H1 (cell line): ENCODE data around the gene PPIL4. TPM values are rescaled to one million over a fixed set of nuclear protein-coding genes. Genes with fewer than 3 reads are reported as not detected.

Experiments
- CTCF ChIA-PET: fragments of 300-600 bp; sonication (Branson Sonifier 250); formaldehyde crosslinking; loops from one replicate; lab custom pipeline; 2021; ENCODE audit not compliant: partially characterized antibody; lab: Charles Lee
- POLR2A ChIA-PET: fragments of 300-600 bp; sonication (Branson Sonifier 250); formaldehyde crosslinking; loops from one replicate; lab custom pipeline; 2021; ENCODE audit warnings: inconsistent platforms; ENCODE audit not compliant: partially characterized antibody; lab: Charles Lee
- DNase-seq, 2 experiments: peaks; one replicate each; pipeline versions ENCODE4 v3.0.0 to v3.0.0-alpha.2; 2010 to 2022; ENCODE audit warnings: low spot score in 2 of 2, low read depth in 1 of 2, mixed read lengths in 1 of 2
- FAIRE-seq: peaks from 2 replicates; lab custom pipeline; 2011; peaks lifted over from hg19 to GRCh38; lab: Jason Lieb, UNC
- H2AFZ ChIP-seq: 2 replicates; pipeline ENCODE4 v1.8.1; 2012; ENCODE audit warnings: low read length, inconsistent platforms
- H2AK5ac ChIP-seq: 2 replicates; pipeline ENCODE4 v1.6.1; 2013; ENCODE audit warnings: low read depth, low read length
- H2BK120ac ChIP-seq: replicated peaks from 2 replicates; pipeline ENCODE3; 2013; ENCODE audit warnings: low read depth, low read length, inconsistent platforms
- H2BK12ac ChIP-seq: 2 replicates; pipeline ENCODE4 v1.6.1; 2013; ENCODE audit warnings: low read depth, low read length
- H2BK15ac ChIP-seq: 2 replicates; pipeline ENCODE4 v1.6.1; 2013; ENCODE audit warnings: low read length
- H2BK20ac ChIP-seq: 2 replicates; pipeline ENCODE4 v1.6.1; 2013; ENCODE audit warnings: low read length
- H2BK5ac ChIP-seq: 2 replicates; pipeline ENCODE4 v1.6.1; 2013; ENCODE audit warnings: low read depth, low read length
- H3K14ac ChIP-seq: 2 replicates; pipeline ENCODE4 v1.6.1; 2013; ENCODE audit warnings: inconsistent platforms; ENCODE audit not compliant: insufficient read length
- H3K18ac ChIP-seq: 2 replicates; pipeline ENCODE4 v1.6.1; 2013; ENCODE audit warnings: low read length; ENCODE audit errors: extremely low read depth
- H3K23ac ChIP-seq: 2 replicates; pipeline ENCODE4 v1.6.1; 2013; ENCODE audit warnings: inconsistent platforms; ENCODE audit not compliant: insufficient read length
- H3K23me2 ChIP-seq: 2 replicates; pipeline ENCODE4 v1.6.1; 2013; ENCODE audit warnings: low read depth, low read length
- H3K27ac ChIP-seq: 2 replicates; pipeline ENCODE4 v1.6.1; 2011; ENCODE audit warnings: low read depth, low read length, inconsistent platforms
- H3K27me3 ChIP-seq, 4 experiments: replicated peaks in 1 of 4; 1 replicate in 1 of 4; 2 replicates in 3 of 4; pipeline versions ENCODE4 v1.6.1 to v1.8.1; 2011 to 2013; ENCODE audit warnings: low read length in 3 of 4, mild to moderate bottlenecking in 3 of 4, inconsistent platforms in 2 of 4, mixed read lengths in 2 of 4, moderate library complexity in 1 of 4; ENCODE audit not compliant: control insufficient read depth in 3 of 4, insufficient read depth in 3 of 4; ENCODE audit errors: extremely low read depth in 1 of 4
- H3K36me3 ChIP-seq, 4 experiments: 2 replicates each; pipeline versions ENCODE4 v1.6.1 to v1.8.1; 2011 to 2013; ENCODE audit warnings: mild to moderate bottlenecking in 4 of 4, low read length in 3 of 4, moderate library complexity in 2 of 4, control low read depth in 1 of 4, inconsistent platforms in 1 of 4; ENCODE audit not compliant: insufficient read depth in 4 of 4, control insufficient read depth in 2 of 4
- H3K4ac ChIP-seq: replicated peaks from 2 replicates; pipeline ENCODE3; 2013; ENCODE audit warnings: low read length, low read depth, mixed read lengths, inconsistent platforms; ENCODE audit not compliant: insufficient read length
- H3K4me1 ChIP-seq, 4 experiments: replicated peaks in 1 of 4; 1 replicate in 1 of 4; 2 replicates in 3 of 4; pipeline versions ENCODE4 v1.6.1 to v1.8.1; 2011 to 2013; ENCODE audit warnings: low read length in 3 of 4, inconsistent platforms in 2 of 4, mixed read lengths in 1 of 4; ENCODE audit not compliant: insufficient read depth in 4 of 4, control insufficient read depth in 3 of 4
- H3K4me2 ChIP-seq, 2 experiments: 2 replicates each; pipeline versions ENCODE4 v1.6.1 to v1.8.1; 2011 to 2013; ENCODE audit warnings: low read depth in 2 of 2, low read length in 2 of 2, control low read depth in 1 of 2, inconsistent platforms in 1 of 2, mild to moderate bottlenecking in 1 of 2; ENCODE audit not compliant: insufficient read depth in 1 of 2
- H3K4me3 ChIP-seq, 4 experiments: fragments of 200-600, 300-600 bp in 1 of 4; sonication (generic), shearing (Covaris generic), sonication (Bioruptor Twin) in 1 of 4; 2 replicates each; pipeline versions ENCODE4 v1.5.1 to v1.8.1; 2011 to 2016; ENCODE audit warnings: low read length in 4 of 4, low read depth in 3 of 4, control low read depth in 2 of 4, inconsistent platforms in 2 of 4, mild to moderate bottlenecking in 2 of 4, mixed read lengths in 1 of 4, moderate library complexity in 1 of 4; ENCODE audit not compliant: insufficient read depth in 2 of 4; ENCODE audit errors: extremely low read depth in 1 of 4
- H3K56ac ChIP-seq: replicated peaks from 2 replicates; pipeline ENCODE3; 2013; ENCODE audit warnings: low read depth, mild to moderate bottlenecking, mixed read lengths, low read length, inconsistent platforms; ENCODE audit not compliant: insufficient read length
- H3K79me1 ChIP-seq: 2 replicates; pipeline ENCODE4 v1.6.1; 2013; ENCODE audit warnings: low read depth, low read length, control low read depth
- H3K79me2 ChIP-seq, 2 experiments: 2 replicates each; pipeline versions ENCODE4 v1.6.1 to v1.8.1; 2012 to 2013; ENCODE audit warnings: low read length in 2 of 2, mild to moderate bottlenecking in 2 of 2, inconsistent platforms in 1 of 2; ENCODE audit not compliant: insufficient read depth in 2 of 2, control insufficient read depth in 1 of 2
- H3K9ac ChIP-seq, 4 experiments: replicated peaks in 1 of 4; 1 replicate in 1 of 4; 2 replicates in 3 of 4; pipeline versions ENCODE4 v1.6.1 to v1.8.1; 2011 to 2013; ENCODE audit warnings: low read depth in 3 of 4, low read length in 3 of 4, control low read depth in 2 of 4, mild to moderate bottlenecking in 2 of 4, moderate library complexity in 2 of 4, inconsistent platforms in 1 of 4; ENCODE audit errors: extremely low read depth in 1 of 4
- H3K9me3 ChIP-seq, 2 experiments: 2 replicates each; pipeline versions ENCODE4 v1.6.1 to v1.8.1; 2012 to 2013; ENCODE audit warnings: mild to moderate bottlenecking in 2 of 2, moderate library complexity in 2 of 2, control low read depth in 1 of 2, inconsistent platforms in 1 of 2, low read depth in 1 of 2, low read length in 1 of 2, mixed read lengths in 1 of 2; ENCODE audit not compliant: insufficient read depth in 2 of 2
- H4K20me1 ChIP-seq, 2 experiments: replicated peaks in 1 of 2; 2 replicates each; pipeline versions ENCODE3 to v1.8.1; 2011 to 2013; ENCODE audit warnings: inconsistent platforms in 2 of 2, low read length in 2 of 2, mild to moderate bottlenecking in 1 of 2; ENCODE audit not compliant: insufficient read depth in 2 of 2, control insufficient read depth in 1 of 2
- H4K5ac ChIP-seq: 2 replicates; pipeline ENCODE4 v1.6.1; 2013; ENCODE audit warnings: low read length, low read depth, mixed read lengths, inconsistent platforms; ENCODE audit not compliant: insufficient read length
- H4K8ac ChIP-seq: 2 replicates; pipeline ENCODE4 v1.8.0; 2013; ENCODE audit warnings: mild to moderate bottlenecking, moderate library complexity, low read length, inconsistent platforms; ENCODE audit not compliant: insufficient read depth; ENCODE audit errors: extremely low read depth
- H4K91ac ChIP-seq: replicated peaks from 2 replicates; pipeline ENCODE3; 2013; ENCODE audit warnings: low read length, mixed read lengths, inconsistent platforms; ENCODE audit not compliant: insufficient read length
- HDAC6 ChIP-seq: IDR thresholded peaks from one replicate; pipeline ENCODE4 v1.7.1; 2012; ENCODE audit warnings: low read depth, mild to moderate bottlenecking, inconsistent platforms, low read length, moderate library complexity
- NANOG ChIP-seq: IDR thresholded peaks from 2 replicates; pipeline ENCODE4 v1.6.1; 2011; ENCODE audit warnings: low read length, low read depth, mild to moderate bottlenecking, inconsistent platforms; ENCODE audit not compliant: insufficient read depth, poor library complexity, severe bottlenecking
- POLR2A ChIP-seq, 2 experiments: IDR thresholded peaks; 1 replicate in 1 of 2; 2 replicates in 1 of 2; pipeline ENCODE4 v1.6.1; 2011; ENCODE audit warnings: low read depth in 2 of 2, low read length in 2 of 2, mild to moderate bottlenecking in 2 of 2; ENCODE audit errors: control extremely low read depth in 1 of 2
- RBBP5 ChIP-seq: IDR thresholded peaks from 2 replicates; pipeline ENCODE4 v1.7.1; 2012; ENCODE audit warnings: low read depth, mild to moderate bottlenecking, inconsistent platforms, low read length, moderate library complexity, borderline replicate concordance
- RFX5 ChIP-seq: IDR thresholded peaks from 2 replicates; pipeline ENCODE4 v1.6.1; 2011; ENCODE audit warnings: low read depth, low read length, improper control_type of control experiment, borderline replicate concordance
- RXRA ChIP-seq: IDR thresholded peaks from 2 replicates; pipeline ENCODE4 v1.6.1; 2011; ENCODE audit warnings: low read depth, mild to moderate bottlenecking, low read length, moderate library complexity; ENCODE audit not compliant: insufficient read depth
- WGBS, 2 experiments: shearing (Covaris generic) in 1 of 2; methylation state at CpG; one replicate each; pipeline versions ENCODE4 v1.1.6 to v1.1.7; 2013 to 2015; ENCODE audit warnings: low lambda C conversion rate in 2 of 2, mixed read lengths in 2 of 2, inconsistent platforms in 1 of 2, low coverage in 1 of 2, missing lambda C conversion rate in 1 of 2; ENCODE audit not compliant: insufficient replicate concordance in 2 of 2, insufficient coverage in 1 of 2, insufficient read length in 1 of 2; ENCODE audit errors: extremely low coverage in 1 of 2, missing lambda C conversion rate in 1 of 2; 5-methylcytosine and 5-hydroxymethylcytosine counted together
- polyA plus RNA-seq, 7 experiments: library from polyadenylated mRNA; depleted of rRNA in 3 of 7; stranded (reverse) in 5 of 7; unstranded in 2 of 7; fragments of >200 nt in 5 of 7; fragments of 200-250 nt in 2 of 7; gene quantifications; 1 replicate in 5 of 7; 2 replicates in 1 of 7; 4 replicates in 1 of 7; pipeline versions ENCODE4 v1.2.1 to v1.2.3, GENCODE V29; 2011 to 2013; ENCODE audit warnings: missing spikeins in 2 of 7, mixed read lengths in 2 of 7
- total RNA-seq: library from RNA; stranded (reverse); fragmentation: NEBNext Ultra II Directional; extraction: Animal tissue kit (Norgen Biotek cat#: 25700); gene quantifications from 2 replicates; pipeline ENCODE4 v1.2.1, GENCODE V29; 2021
- TF ChIP-seq, protein P1 (sequence below), 3 experiments: IDR thresholded peaks; 1 replicate in 2 of 3; 2 replicates in 1 of 3; pipeline versions ENCODE4 v1.5.1 to v1.6.1; 2011; ENCODE audit warnings: low read length in 3 of 3, mild to moderate bottlenecking in 3 of 3, inconsistent platforms in 2 of 3, low read depth in 1 of 3, moderate library complexity in 1 of 3; ENCODE audit not compliant: insufficient read depth in 1 of 3; ENCODE audit errors: control extremely low read depth in 1 of 3

Gene PPIL4
- total and polyA plus RNA-seq, 2 of the 8 experiments (the other 6 are each of a cell fraction or from before 2014, with no cell fraction given), result 2.0 to 33.2 TPM

DNA sequence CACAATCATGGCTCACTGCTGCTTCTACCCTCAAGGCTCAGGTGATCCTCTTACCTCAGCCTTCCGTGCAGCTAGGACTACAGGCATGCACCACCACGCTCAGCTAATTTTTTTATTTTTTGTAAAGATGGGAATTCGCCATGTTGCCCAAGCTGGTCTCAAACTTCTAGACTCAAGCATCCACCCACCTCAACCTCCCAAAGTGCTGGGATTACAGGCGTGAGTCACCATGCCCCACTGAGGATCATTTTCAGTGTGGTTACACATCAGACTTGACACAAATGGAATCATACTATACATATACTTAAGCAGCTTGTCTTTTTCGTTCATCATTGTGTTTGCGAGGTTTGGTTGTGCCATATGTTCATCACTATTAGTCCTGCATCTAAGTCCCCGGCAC is 87.6 kb downstream of the PPIL4 start:
- 93% methylated on average over 7 of the region's 7 CpGs; no CpG with 5 or more reads in 1 of the 2 experiments for WGBS, 2 experiments
- CTCF ChIA-PET, result interaction anchor here (1.3 to 2.2 kb wide), 3 partner anchors 16 to 59 kb away, joined by 3 to 6 read pairs (median 5); no protein-coding TSS in a partner anchor

More for the DNA sequence above, 87.6 kb downstream of the PPIL4 start:
- H4K5ac ChIP-seq, result no peak overlapping the region
- DNase-seq, result no peak
- POLR2A ChIA-PET, result no interaction called here
- no peak overlapping the region for H3K27ac ChIP-seq
- H3K4me2 ChIP-seq, result no peak overlapping the region
- H3K9ac ChIP-seq, result no peak overlapping the region
- no peaks in the 10 kb centered on the region for H3K36me3 ChIP-seq
- no peak overlapping the region for H2AFZ ChIP-seq
- no peak overlapping the region for H3K4me3 ChIP-seq
- no peaks in the 10 kb centered on the region for H3K4me1 ChIP-seq
- no peaks in the 10 kb centered on the region; a peak in 1 of 7 replicates for H3K27me3 ChIP-seq
- no peak overlapping the region for H2BK15ac ChIP-seq
- H3K14ac ChIP-seq, result no peak overlapping the region
- no peak overlapping the region for H2BK20ac ChIP-seq
- no peaks in the 10 kb centered on the region for H3K79me1 ChIP-seq
- H4K20me1 ChIP-seq, result no peaks in the 10 kb centered on the region
- no peak overlapping the region for H3K4ac ChIP-seq
- H2BK12ac ChIP-seq, result no peak overlapping the region
- H3K18ac ChIP-seq, result no peak overlapping the region
- H3K9me3 ChIP-seq, result no peaks in the 10 kb centered on the region
- H3K56ac ChIP-seq, result no peak overlapping the region
- H3K79me2 ChIP-seq, result no peaks in the 10 kb centered on the region
- no peak overlapping the region for H4K8ac ChIP-seq
- no peaks in the 10 kb centered on the region for H3K23me2 ChIP-seq
- no peak overlapping the region for H4K91ac ChIP-seq
- no peak overlapping the region for H2BK120ac ChIP-seq
- no peak overlapping the region for H3K23ac ChIP-seq
- no peak for FAIRE-seq
- TF ChIP-seq RBBP5 (no peak), NANOG (no peak), HDAC6 (no peak), POLR2A (IDR thresholded peaks at IDR 0.05; ENCODE audit: control extremely low read depth in 1 of 2, low read depth in 2 of 2, low read length in 2 of 2) (no peak), RXRA (no peak), RFX5 (no peak)
- TF ChIP-seq, protein P1, sequence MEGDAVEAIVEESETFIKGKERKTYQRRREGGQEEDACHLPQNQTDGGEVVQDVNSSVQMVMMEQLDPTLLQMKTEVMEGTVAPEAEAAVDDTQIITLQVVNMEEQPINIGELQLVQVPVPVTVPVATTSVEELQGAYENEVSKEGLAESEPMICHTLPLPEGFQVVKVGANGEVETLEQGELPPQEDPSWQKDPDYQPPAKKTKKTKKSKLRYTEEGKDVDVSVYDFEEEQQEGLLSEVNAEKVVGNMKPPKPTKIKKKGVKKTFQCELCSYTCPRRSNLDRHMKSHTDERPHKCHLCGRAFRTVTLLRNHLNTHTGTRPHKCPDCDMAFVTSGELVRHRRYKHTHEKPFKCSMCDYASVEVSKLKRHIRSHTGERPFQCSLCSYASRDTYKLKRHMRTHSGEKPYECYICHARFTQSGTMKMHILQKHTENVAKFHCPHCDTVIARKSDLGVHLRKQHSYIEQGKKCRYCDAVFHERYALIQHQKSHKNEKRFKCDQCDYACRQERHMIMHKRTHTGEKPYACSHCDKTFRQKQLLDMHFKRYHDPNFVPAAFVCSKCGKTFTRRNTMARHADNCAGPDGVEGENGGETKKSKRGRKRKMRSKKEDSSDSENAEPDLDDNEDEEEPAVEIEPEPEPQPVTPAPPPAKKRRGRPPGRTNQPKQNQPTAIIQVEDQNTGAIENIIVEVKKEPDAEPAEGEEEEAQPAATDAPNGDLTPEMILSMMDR (IDR thresholded peaks at IDR 0.05; ENCODE audit: control extremely low read depth in 1 of 3, insufficient read depth in 1 of 3, low read depth in 1 of 3, low read length in 3 of 3), result no peak
- H2AK5ac ChIP-seq, result no peak overlapping the region
- no peak overlapping the region for H2BK5ac ChIP-seq
